H1 (cell line): ENCODE results near the gene FAM234A. TPM values are rescaled to one million over a fixed set of nuclear protein-coding genes. Genes with fewer than 3 reads are reported as not detected.

Experiments used
- GABPA ChIP-seq: IDR thresholded peaks from 2 replicates; pipeline ENCODE4 v1.6.1; 2011; ENCODE audit warnings: mild to moderate bottlenecking, low read length, moderate library complexity, borderline replicate concordance; ENCODE audit not compliant: insufficient read depth
- HDAC6 ChIP-seq: IDR thresholded peaks from one replicate; pipeline ENCODE4 v1.7.1; 2012; ENCODE audit warnings: low read depth, mild to moderate bottlenecking, inconsistent platforms, low read length, moderate library complexity
- JUN ChIP-seq: IDR thresholded peaks from 2 replicates; pipeline ENCODE4 v1.6.1; 2011; ENCODE audit warnings: low read depth, mild to moderate bottlenecking, improper control_type of control experiment, low read length
- NANOG ChIP-seq: IDR thresholded peaks from 2 replicates; pipeline ENCODE4 v1.6.1; 2011; ENCODE audit warnings: low read length, low read depth, mild to moderate bottlenecking, inconsistent platforms; ENCODE audit not compliant: insufficient read depth, poor library complexity, severe bottlenecking
- TEAD4 ChIP-seq: IDR thresholded peaks from 2 replicates; pipeline ENCODE4 v1.6.1; 2012; ENCODE audit warnings: low read depth, low read length, inconsistent platforms, mixed read lengths
- polyA plus RNA-seq, 7 experiments: library from polyadenylated mRNA; depleted of rRNA in 3 of 7; stranded (reverse) in 5 of 7; unstranded in 2 of 7; fragments of >200 nt in 5 of 7; fragments of 200-250 nt in 2 of 7; gene quantifications; 1 replicate in 5 of 7; 2 replicates in 1 of 7; 4 replicates in 1 of 7; pipeline versions ENCODE4 v1.2.1 to v1.2.3, GENCODE V29; 2011 to 2013; ENCODE audit warnings: missing spikeins in 2 of 7, mixed read lengths in 2 of 7
- total RNA-seq: library from RNA; stranded (reverse); fragmentation: NEBNext Ultra II Directional; extraction: Animal tissue kit (Norgen Biotek cat#: 25700); gene quantifications from 2 replicates; pipeline ENCODE4 v1.2.1, GENCODE V29; 2021

Gene FAM234A
- total and polyA plus RNA-seq, 2 of the 8 experiments (the other 6 are each of a cell fraction or from before 2014, with no cell fraction given): 80.6 to 104 TPM

DNA sequence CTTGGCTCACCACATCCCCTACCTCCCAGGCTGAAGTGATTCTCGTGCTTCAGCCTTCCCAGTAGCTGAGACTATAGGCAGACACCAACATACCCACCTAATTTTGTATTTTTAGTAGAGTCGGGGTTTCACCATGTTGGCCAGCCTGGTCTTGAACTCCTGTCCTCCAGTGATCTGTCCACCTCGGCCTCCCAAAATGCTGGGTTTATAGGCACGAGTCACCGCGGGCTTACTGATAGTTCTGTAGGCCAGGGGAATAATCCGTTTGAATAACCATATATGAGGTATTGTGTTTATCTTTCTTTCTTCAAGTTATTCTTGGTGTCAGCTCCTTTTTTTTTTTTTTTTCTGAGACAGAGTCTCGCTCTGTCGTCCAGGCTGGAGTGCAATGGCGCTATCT is 7.7 kb downstream of the FAM234A start (continued):
- no peak for TF ChIP-seq NANOG
- no peak for TF ChIP-seq GABPA
- TF ChIP-seq HDAC6: no peak
- no peak for TF ChIP-seq TEAD4
- TF ChIP-seq JUN: no peak
